ENCODE measurements around the gene SHQ1.
"Not testable (repeated sequence)": the region's sequence is repeated elsewhere in the genome, so short reads cannot be mapped to it uniquely, and the experiment has no call there.

SHQ1 gene

DNA sequence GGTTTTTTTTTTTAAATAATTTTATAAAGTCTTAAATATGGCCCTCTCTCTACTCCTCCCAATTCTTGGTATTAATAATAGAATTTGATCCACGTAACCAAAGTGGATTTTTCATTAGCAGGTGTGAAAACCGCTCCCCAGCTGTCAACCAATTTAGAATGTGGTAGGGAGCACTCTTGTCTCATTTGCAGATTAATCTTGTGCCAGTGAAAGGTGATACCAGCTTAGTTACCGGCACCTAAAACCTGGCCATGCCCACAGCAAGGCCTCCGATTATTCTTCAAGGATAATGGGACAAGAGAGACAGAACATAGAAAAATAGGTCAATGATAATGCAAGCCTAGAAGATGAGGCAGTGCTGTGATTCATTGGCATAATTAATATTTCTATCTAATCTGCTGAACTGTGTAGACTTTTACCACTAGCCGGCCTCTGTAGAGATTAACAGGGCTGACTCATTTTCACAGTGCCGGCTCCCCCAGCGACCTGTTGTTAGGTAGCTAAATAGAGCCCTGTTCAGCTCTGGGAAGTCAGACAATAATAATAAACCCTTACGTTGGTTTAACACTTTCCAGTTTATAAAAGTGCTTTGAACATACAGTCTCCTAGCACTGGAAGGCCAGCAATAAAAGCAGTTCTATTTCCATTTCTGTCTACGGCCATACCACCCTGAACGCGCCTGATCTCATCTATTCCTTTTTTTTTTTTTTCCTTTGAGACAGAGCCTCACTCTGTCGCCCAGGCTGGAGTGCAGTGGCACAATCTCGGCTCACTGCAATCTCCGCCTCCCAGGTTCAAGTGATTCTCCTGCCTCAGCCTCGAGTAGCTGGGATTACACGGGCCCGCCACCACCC, 102.9 kb downstream of the SHQ1 start:
- TF ChIP-seq, protein P1, sequence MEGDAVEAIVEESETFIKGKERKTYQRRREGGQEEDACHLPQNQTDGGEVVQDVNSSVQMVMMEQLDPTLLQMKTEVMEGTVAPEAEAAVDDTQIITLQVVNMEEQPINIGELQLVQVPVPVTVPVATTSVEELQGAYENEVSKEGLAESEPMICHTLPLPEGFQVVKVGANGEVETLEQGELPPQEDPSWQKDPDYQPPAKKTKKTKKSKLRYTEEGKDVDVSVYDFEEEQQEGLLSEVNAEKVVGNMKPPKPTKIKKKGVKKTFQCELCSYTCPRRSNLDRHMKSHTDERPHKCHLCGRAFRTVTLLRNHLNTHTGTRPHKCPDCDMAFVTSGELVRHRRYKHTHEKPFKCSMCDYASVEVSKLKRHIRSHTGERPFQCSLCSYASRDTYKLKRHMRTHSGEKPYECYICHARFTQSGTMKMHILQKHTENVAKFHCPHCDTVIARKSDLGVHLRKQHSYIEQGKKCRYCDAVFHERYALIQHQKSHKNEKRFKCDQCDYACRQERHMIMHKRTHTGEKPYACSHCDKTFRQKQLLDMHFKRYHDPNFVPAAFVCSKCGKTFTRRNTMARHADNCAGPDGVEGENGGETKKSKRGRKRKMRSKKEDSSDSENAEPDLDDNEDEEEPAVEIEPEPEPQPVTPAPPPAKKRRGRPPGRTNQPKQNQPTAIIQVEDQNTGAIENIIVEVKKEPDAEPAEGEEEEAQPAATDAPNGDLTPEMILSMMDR (IDR thresholded peaks at IDR 0.05; ENCODE audit: low read length, missing control alignments) = no peak
- DNase-seq (ENCODE audit: low read depth) = no peak
- H3K4me3 ChIP-seq (replicated peaks; ENCODE audit: low read depth, low read length) = no peak overlapping the region

DNA sequence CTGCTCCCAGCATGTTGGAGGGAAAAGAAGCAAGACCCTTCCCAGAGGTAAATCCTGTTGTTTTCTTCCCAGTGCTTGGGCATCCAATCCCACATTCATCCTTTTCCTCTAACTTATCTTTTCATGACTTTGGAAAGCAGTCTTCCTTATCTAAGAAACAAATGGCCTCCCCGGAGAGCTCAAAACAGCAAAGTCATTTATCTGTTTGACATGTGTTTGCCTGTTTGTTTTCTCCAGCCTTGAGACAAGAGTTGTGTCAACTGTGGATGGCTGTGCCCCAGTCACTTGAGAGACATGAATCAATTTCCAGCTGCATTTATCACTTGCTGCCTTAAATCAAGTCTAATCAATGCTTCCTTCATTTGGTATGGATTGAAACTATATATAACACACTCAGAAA, 103.9 kb downstream of the SHQ1 start:
- no peak overlapping the region for H3K4me3 ChIP-seq (replicated peaks; ENCODE audit: low read depth, low read length)

DNA sequence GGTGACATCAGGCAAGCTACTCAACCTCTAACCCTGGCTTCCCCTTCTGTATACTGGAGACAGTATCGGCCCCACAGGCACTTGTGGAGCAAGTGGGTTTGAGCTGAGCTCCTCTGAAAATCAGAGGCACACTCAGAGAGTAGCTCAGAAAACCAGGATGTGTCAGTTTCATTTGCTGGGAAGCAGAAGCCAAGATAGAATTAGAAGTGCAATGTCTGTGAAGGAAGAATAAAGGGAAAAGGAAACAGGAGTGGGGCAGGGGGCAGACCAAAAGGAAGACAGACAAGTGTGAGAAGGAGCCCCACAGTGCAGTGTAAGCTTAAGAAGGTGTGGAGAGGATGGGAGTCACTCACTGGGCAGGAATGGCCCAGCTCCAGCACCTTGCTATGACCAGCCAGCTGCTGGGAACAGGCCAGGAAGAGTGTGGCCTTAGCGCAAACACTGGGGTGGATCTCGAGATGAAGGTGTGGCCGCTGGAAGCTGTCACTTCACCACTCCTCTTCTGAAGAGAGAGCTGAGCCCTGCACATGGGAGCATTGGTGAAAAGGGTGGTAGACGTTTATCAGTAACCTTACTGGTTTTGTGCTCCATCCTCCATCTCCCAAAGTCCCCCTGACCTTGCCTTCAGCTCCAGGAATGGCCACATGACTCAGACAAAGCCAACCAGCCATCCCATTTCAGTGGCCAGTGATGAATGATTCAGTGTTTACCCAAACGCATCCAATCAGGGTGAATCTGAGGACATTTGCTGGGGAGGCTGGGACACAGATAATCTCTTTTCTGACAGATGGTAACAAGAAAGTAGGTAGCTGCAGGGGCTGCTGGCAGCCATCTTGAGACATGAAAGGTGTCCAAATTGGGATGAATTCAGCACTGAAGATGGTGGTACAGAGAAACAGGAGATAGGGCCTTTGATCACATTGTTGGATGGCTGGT, 108.4 kb downstream of the SHQ1 start:
- TF ChIP-seq, protein P1 (IDR thresholded peaks at IDR 0.05; ENCODE audit: low read length, missing control alignments) = no peak
- DNase-seq (ENCODE audit: low read depth) = no peak
- H3K4me3 ChIP-seq (replicated peaks; ENCODE audit: low read depth, low read length) = no peak overlapping the region

More for the DNA sequence above, 103.9 kb downstream of the SHQ1 start:
- TF ChIP-seq, protein P1 (IDR thresholded peaks at IDR 0.05; ENCODE audit: low read length, missing control alignments) = no peak
- no peak for DNase-seq (ENCODE audit: low read depth)

DNA sequence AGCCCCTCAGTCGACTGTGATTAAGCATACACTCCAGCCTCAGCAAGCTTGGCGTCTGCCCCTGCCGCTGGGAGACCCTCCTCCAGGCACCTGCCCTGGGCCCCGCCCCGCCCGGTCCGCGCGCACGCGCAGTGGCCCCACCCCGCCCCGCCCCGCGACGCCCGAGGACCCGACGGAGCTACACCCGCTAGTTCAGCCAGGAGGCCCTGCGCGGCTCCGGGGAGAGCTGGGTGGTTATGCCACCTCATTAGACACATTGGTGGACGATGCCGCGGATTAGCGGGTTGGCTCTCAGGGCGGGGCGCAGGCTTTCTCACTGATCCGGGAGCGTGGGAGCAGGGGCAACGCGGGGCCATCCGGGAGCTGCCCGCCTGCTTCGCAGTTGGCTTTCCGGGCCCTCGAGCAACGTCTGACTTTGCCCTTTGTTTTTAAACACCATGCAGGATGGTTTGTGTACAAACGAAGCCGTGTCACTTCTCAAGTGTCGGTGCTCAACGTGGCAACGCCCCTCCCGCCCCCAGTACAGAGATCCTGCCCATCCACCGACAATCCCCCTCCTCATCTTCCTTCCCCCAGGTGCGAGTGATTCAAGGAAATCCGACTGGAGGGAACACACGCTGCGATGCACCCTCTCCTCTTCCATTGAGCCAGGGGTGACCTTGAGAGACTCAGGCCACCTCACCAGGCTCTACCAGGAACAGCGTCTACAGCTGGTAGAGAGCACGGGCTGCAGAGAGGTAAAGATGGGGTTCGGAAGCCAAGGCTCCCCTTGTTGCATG, 109.3 kb downstream of the SHQ1 start:
- TF ChIP-seq, protein P1 (IDR thresholded peaks at IDR 0.05; ENCODE audit: low read length, missing control alignments) = no peak
- no peak for DNase-seq (ENCODE audit: low read depth)
- peak overlapping the region; percentile 21 for H3K4me3 ChIP-seq (replicated peaks; ENCODE audit: low read depth, low read length)

DNA sequence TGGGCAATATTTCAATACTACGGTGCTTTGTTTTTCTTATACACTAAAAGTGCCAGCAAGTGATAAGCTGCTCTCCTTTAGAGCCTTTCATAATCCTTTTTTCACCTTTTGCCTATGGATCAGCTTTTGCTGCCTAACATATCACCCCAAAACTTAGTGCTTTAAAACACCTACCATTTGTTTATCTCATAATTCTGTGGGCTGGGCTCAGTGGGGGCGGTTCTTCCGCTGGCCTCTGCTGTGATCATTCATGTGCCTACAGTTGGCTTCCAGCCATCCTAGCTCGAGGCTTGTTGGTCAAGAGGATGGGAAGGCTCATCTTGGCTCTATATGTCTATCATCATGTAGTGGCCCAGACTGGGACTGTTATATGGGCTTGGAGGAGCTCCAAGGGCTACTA, 113.2 kb downstream of the SHQ1 start:
- not testable (repeated sequence) for H3K4me3 ChIP-seq (replicated peaks; ENCODE audit: low read depth, low read length); DNase-seq (ENCODE audit: low read depth)

DNA sequence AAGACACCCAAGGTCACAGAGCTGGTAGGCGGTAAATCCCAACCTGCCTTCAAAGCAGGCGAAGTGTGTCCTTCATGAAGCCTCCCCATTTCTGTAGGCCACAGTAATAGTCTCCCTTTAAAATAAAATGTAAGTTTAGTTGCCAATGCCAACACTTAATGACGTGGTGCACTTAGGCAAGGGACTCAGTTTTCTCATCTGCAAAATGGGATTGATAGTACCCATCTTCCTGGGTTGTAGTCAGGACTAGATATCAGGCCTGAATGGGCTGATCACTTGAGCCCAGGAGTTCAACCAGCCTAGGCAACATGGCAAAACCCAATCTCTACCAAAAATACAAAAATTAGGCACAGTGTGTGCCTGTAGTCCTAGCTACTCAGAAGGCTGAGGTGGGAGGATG, 114.6 kb downstream of the SHQ1 start:
- DNase-seq (ENCODE audit: low read depth) = no peak
- no peak overlapping the region for H3K4me3 ChIP-seq (replicated peaks; ENCODE audit: low read depth, low read length)
- TF ChIP-seq, protein P1 (IDR thresholded peaks at IDR 0.05; ENCODE audit: low read length, missing control alignments) = no peak

DNA sequence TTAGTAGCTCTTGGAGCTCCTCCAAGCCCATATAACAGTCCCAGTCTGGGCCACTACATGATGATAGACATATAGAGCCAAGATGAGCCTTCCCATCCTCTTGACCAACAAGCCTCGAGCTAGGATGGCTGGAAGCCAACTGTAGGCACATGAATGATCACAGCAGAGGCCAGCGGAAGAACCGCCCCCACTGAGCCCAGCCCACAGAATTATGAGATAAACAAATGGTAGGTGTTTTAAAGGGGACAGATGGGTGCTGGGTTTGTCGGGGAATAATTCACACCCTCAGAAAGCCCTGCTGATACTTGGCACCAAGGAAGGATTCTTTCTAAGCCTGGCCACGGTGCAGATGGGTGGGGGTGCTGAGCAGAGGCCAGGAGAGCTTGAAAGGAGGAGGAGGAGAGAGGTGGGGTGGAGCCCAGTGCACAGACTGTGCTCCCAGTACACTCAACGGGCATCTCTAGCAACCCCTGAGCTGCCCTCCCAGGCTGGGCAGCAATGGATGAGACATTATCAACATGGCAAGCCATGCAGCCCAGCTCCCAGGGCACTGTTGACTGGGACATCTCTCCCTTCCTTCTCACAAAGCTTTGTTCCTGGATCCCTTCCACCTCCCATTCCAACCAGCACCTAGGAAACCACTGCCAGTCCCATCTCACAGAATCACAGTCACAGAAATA, 115.4 kb downstream of the SHQ1 start:
- H3K4me3 ChIP-seq (replicated peaks; ENCODE audit: low read depth, low read length); DNase-seq (ENCODE audit: low read depth): not testable (repeated sequence)

Measured in fibroblast of pulmonary artery (primary cell).